Activated CD8-positive, alpha-beta T cell treated with anti-CD3 and anti-CD28 coated beads for 36 hours (primary cell): Measurements from ENCODE around the gene SNRPD1. TPM values are rescaled to one million over a fixed set of nuclear protein-coding genes. Genes with fewer than 3 reads are reported as not detected.
"Not testable (repeated sequence)": the region's sequence is repeated elsewhere in the genome, so short reads cannot be mapped to it uniquely, and the experiment has no call there.

Source experiments
- ATAC-seq: fragments of 200-7000 bp; cut with Tn5 transposase; one replicate; pipeline ENCODE4 v1.10.0; 2021; ENCODE audit warnings: mild to moderate bottlenecking, moderate library complexity
- CTCF ChIA-PET: fragments of 350-600 bp; sonication (Branson Sonifier 250); formaldehyde crosslinking; loops from one replicate; lab custom pipeline; 2021; ENCODE audit warnings: antibody characterized with exemption; lab: Charles Lee
- POLR2A ChIA-PET: fragments of 350-600 bp; sonication (Branson Sonifier 250); formaldehyde crosslinking; loops from one replicate; lab custom pipeline; 2021; ENCODE audit warnings: antibody characterized with exemption; lab: Charles Lee
- DNase-seq: peaks from one replicate; pipeline ENCODE4 v3.0.0-alpha.2; 2020
- H3K27ac Mint-ChIP-seq: one replicate; pipeline ENCODE4 v1.8.0; 2021; ENCODE audit warnings: mild to moderate bottlenecking, mixed read lengths
- H3K27me3 Mint-ChIP-seq: one replicate; pipeline ENCODE4 v1.8.0; 2021; ENCODE audit warnings: mixed read lengths
- H3K36me3 Mint-ChIP-seq: one replicate; pipeline ENCODE4 v1.8.0; 2021; ENCODE audit warnings: low read depth, mixed read lengths
- H3K4me1 Mint-ChIP-seq: one replicate; pipeline ENCODE4 v1.8.0; 2021; ENCODE audit warnings: low read depth, mixed read lengths
- H3K4me3 Mint-ChIP-seq: one replicate; pipeline ENCODE4 v1.8.0; 2021; ENCODE audit warnings: mild to moderate bottlenecking, moderate library complexity, mixed read lengths
- H3K9me3 Mint-ChIP-seq: one replicate; pipeline ENCODE4 v1.8.0; 2021; ENCODE audit warnings: mixed read lengths
- CTCF ChIP-seq: fragments of 200-600 bp; IDR thresholded peaks from one replicate; pipeline ENCODE4 v1.8.0; 2022; ENCODE audit warnings: antibody characterized with exemption, mild to moderate bottlenecking
- intact Hi-C: fragments of 100-400 bp; cut with micrococcal nuclease; formaldehyde crosslinking; loops from one replicate; pipeline ENCODE4 v1.10.0; 2022
- total RNA-seq, 2 experiments: library from RNA; stranded (reverse); gene quantifications; one replicate each; pipeline ENCODE4 v1.2.3, GENCODE V29; 2021

The SNRPD1 gene
- 100 to 1,000 TPM; 148 to 159 TPM for total RNA-seq

- Mint-ChIP-seq H3K4me3 (peak within 1 kb of the TSS; percentile 99), H3K36me3 (peaks cover 40% of the 10 kb centered on the region), H3K27ac (peak within 1 kb of the TSS; percentile 100), H3K4me1 (peaks cover 29% of the 10 kb centered on the region), H3K9me3 (no peaks in the 10 kb centered on the region), H3K27me3 (no peaks in the 10 kb centered on the region)
- ChIA-PET CTCF (interaction anchor here (0.6 to 7.1 kb wide), 10 partner anchors 11 to 131 kb away, joined by 3 to 144 read pairs (median 3); partner anchors contain the start of gene ESCO1), POLR2A (interaction anchor here (0.7 to 3.7 kb wide), 18 partner anchors 11 to 1323 kb away, joined by 3 to 89 read pairs (median 4); partner anchors contain the start of genes ABHD3 and ESCO1)
- intact Hi-C loops: loop anchor here (5.0 to 10.0 kb wide), 3 partner anchors 92 to 232 kb away; partner anchors contain the start of genes ABHD3 and MIB1
- ATAC-seq (peak; percentile 99), DNase-seq (peak; percentile 89)
- TF ChIP-seq CTCF: peak; percentile 88
Observed at GRCh38 chr18:21612125-21613039, at the start of gene SNRPD1. Gene SNRPD1 (plus strand): TSS chr18:21612314. CDS start chr18:21612430, 116 bp downstream.

DNA sequence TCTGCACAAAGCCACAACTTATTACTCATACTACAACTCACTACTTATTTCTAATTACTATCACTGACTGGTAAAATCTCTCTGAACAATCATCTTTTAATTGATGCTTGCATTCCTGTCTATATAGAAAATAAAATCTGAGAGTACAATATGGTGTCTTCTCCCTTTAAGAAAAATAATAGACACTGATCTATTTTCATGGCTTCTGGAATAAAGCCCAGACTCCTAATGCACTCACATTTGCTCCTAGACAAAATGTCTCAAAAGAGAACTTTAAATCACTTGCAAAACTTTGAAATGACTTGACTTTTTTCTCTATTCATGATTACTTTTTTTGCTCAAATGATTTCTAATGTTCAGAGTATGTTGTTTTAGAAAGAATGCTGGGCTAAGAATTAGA lies 40.3 kb upstream of the SNRPD1 start:
- no peak for TF ChIP-seq CTCF
- Mint-ChIP-seq H3K27me3 (no peaks in the 10 kb centered on the region), H3K4me3 (no peak overlapping the region), H3K9me3 (no peaks in the 10 kb centered on the region), H3K27ac (no peak overlapping the region), H3K4me1 (no peaks in the 10 kb centered on the region), H3K36me3 (peaks cover 44% of the 10 kb centered on the region)
- POLR2A ChIA-PET: no interaction called here
- intact Hi-C loops: no loop called here
- DNase-seq (no peak), ATAC-seq (no peak)
- CTCF ChIA-PET: no interaction called here

GRCh38 chr18:21575656-21576055 lies 36.5 kb upstream of the SNRPD1 start:
- Mint-ChIP-seq H3K9me3 (no peaks in the 10 kb centered on the region), H3K27ac (no peak overlapping the region), H3K36me3 (peaks cover 47% of the 10 kb centered on the region), H3K27me3 (no peaks in the 10 kb centered on the region), H3K4me3 (no peak overlapping the region), H3K4me1 (no peaks in the 10 kb centered on the region)
- POLR2A ChIA-PET: no interaction called here
- TF ChIP-seq CTCF: no peak
- DNase-seq: no peak
- CTCF ChIA-PET: no interaction called here
- intact Hi-C loops: no loop called here
- no peak for ATAC-seq

DNA sequence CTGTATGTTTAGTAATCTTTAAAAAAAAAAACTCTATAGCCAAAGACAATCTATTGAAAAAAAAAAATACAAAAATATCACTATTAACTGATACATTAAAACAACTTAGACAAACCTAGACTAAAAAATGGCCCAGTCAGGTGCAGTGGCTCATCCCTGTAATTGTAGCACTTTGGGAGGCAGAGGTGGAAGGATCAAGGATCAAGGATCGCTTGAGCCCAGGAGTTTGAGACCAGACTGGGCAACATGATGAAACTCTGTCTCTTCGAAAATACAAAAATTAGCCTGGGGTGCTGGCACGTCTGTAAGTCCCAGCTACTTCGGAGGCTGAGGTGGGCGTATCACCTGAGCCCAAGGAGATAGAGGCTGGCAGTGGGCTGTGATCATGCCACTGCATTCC lies 27.7 kb upstream of the SNRPD1 start:
- peaks cover 31% of the 10 kb centered on the region for H3K4me1 Mint-ChIP-seq
- H3K4me3 Mint-ChIP-seq: no peak overlapping the region
- H3K27me3 Mint-ChIP-seq: no peaks in the 10 kb centered on the region
- ATAC-seq: no peak
- ChIA-PET CTCF (no interaction called here), POLR2A (interaction anchor here (0.7 to 1.0 kb wide), 2 partner anchors 13 to 15 kb away, joined by 3 read pairs; partner anchors contain the start of gene ESCO1)
- H3K9me3 Mint-ChIP-seq: no peaks in the 10 kb centered on the region
- peaks cover 14% of the 10 kb centered on the region for H3K36me3 Mint-ChIP-seq
- no peak overlapping the region for H3K27ac Mint-ChIP-seq
- DNase-seq: no peak
- TF ChIP-seq CTCF: no peak
- intact Hi-C loops: no loop called here

GRCh38 chr18:21592361-21592760 lies 19.8 kb upstream of the SNRPD1 start:
- peaks cover 22% of the 10 kb centered on the region for H3K36me3 Mint-ChIP-seq
- DNase-seq, CTCF ChIA-PET, intact Hi-C loops, ATAC-seq, H3K9me3 Mint-ChIP-seq, POLR2A ChIA-PET, H3K27ac Mint-ChIP-seq, H3K27me3 Mint-ChIP-seq, H3K4me3 Mint-ChIP-seq: not testable (repeated sequence)
- H3K4me1 Mint-ChIP-seq: peaks cover 32% of the 10 kb centered on the region
